HG02642 (cell line): ENCODE data around the gene KIF5B.
A peak's percentile ranks its signal among the peaks of the same experiment; 100 is the strongest.
"Not testable (repeated sequence)": the region's sequence is repeated elsewhere in the genome, so short reads cannot be mapped to it uniquely, and the experiment has no call there.

Experiments
- ATAC-seq: cut with Tn5 transposase; IDR thresholded peaks from one replicate; pipeline ENCODE4 v1.9.1; 2021; ENCODE audit warnings: mild to moderate bottlenecking; ENCODE audit not compliant: unreplicated experiment, poor library complexity

Gene KIF5B

GRCh38 chr10:32056136-32057035 lies at the start of gene KIF5B:
Gene KIF5B, minus strand, starts transcription at chr10:32056425. Its CDS starts 452 bp downstream, at chr10:32055973.
- ATAC-seq, result peak; percentile 87

GRCh38 chr10:32105782-32106382 lies 49.7 kb upstream of the KIF5B start:
- ATAC-seq, result no peak

- ATAC-seq, result no peak
Observed at GRCh38 chr10:32104622-32105509, 48.6 kb upstream of the KIF5B start.

- no peak for ATAC-seq
Observed at GRCh38 chr10:32104181-32104580, 48.0 kb upstream of the KIF5B start.

GRCh38 chr10:32103721-32104120 lies 47.5 kb upstream of the KIF5B start:
- ATAC-seq, result no peak

- ATAC-seq, result not testable (repeated sequence)
Observed at GRCh38 chr10:32098566-32099259, 42.5 kb upstream of the KIF5B start.

GRCh38 chr10:32095116-32095733 lies 39.0 kb upstream of the KIF5B start:
- ATAC-seq, result no peak

GRCh38 chr10:32093650-32094049 lies 37.4 kb upstream of the KIF5B start:
- ATAC-seq, result no peak

GRCh38 chr10:32091046-32091445 lies 34.8 kb upstream of the KIF5B start:
- ATAC-seq, result no peak

GRCh38 chr10:32084185-32084851 lies 28.1 kb upstream of the KIF5B start:
- ATAC-seq, result no peak

GRCh38 chr10:32077896-32078485 lies 21.8 kb upstream of the KIF5B start:
- no peak for ATAC-seq

- ATAC-seq, result no peak
Observed at GRCh38 chr10:32073659-32074058, 17.4 kb upstream of the KIF5B start.

- no peak for ATAC-seq
Observed at GRCh38 chr10:32073128-32073527, 16.9 kb upstream of the KIF5B start.

GRCh38 chr10:32072025-32072800 lies 16.0 kb upstream of the KIF5B start:
- no peak for ATAC-seq

- no peak for ATAC-seq
Observed at GRCh38 chr10:32070645-32071044, 14.4 kb upstream of the KIF5B start.

GRCh38 chr10:32068569-32068968 lies 12.3 kb upstream of the KIF5B start:
- no peak for ATAC-seq

GRCh38 chr10:32067931-32068330 lies 11.7 kb upstream of the KIF5B start:
- ATAC-seq, result not testable (repeated sequence)

- ATAC-seq, result no peak
Observed at GRCh38 chr10:32065856-32066255, 9.6 kb upstream of the KIF5B start.
